ENCODE measurements around the gene KLHL22. TPM values are rescaled to one million over a fixed set of nuclear protein-coding genes. Genes with fewer than 3 reads are reported as not detected.

The KLHL22 gene
- total and polyA plus RNA-seq, 2 of the 13 experiments (the other 11 are each of a cell fraction or from before 2014, with no cell fraction given), result 10.9 to 14.8 TPM

DNA sequence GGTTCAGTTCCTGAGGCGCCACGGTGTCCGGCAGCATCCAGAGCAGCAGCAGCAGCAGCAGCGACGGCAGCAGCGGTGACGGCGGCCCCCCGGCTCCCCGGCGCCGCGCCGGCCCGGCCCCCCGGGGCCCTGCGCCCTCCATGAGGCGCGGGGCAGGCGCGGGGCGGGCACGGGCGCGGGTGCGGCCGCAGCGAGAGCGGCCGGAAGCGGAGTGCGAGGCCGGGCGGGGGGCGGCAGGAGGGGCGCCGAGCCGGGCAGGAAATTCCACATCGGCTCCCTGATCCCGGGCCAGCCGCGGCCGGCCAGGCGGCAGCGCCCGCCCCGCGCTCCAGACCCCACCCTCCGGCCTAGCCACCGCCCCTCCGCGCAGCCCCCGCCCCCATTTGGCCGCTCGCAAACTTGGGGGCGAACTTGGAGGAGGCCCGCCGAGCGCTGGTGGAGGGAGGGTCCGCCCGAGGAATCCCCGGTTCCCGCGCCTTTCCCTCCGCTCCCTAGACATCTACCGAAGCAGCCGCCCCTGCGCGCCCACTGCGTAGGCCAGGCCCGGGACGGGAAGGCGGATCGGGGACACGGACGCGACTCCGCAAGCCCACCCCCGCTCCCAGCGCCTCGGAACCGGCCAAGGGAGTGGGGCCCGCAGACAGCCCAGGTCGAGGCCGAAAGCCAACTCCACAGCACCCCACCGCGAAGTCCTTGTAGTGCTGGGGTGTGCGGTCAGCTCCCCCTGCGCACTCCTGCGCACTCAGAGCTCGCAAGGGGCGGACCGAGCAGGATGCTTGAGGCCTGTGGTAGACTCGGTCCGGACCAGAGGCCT lies 57.8 kb downstream of the KLHL22 start, which contains the start of gene SCARF2 (continued):
- TF ChIP-seq, protein P1, sequence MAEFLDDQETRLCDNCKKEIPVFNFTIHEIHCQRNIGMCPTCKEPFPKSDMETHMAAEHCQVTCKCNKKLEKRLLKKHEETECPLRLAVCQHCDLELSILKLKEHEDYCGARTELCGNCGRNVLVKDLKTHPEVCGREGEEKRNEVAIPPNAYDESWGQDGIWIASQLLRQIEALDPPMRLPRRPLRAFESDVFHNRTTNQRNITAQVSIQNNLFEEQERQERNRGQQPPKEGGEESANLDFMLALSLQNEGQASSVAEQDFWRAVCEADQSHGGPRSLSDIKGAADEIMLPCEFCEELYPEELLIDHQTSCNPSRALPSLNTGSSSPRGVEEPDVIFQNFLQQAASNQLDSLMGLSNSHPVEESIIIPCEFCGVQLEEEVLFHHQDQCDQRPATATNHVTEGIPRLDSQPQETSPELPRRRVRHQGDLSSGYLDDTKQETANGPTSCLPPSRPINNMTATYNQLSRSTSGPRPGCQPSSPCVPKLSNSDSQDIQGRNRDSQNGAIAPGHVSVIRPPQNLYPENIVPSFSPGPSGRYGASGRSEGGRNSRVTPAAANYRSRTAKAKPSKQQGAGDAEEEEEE (CRISPR knock-in tag; IDR thresholded peaks at IDR 0.05; ENCODE audit: borderline replicate concordance), result no peak
- no peak for TF ChIP-seq MIER2 (CRISPR knock-in tag; IDR thresholded peaks at IDR 0.05)
- 0 out of 2 replicates have a peak, but pooled peaks have one; percentile 50 for TF ChIP-seq EEA1 (CRISPR knock-in tag; IDR thresholded peaks at IDR 0.05; ENCODE audit: borderline replicate concordance)
- no peak for TF ChIP-seq MYNN (CRISPR knock-in tag; IDR thresholded peaks at IDR 0.05; ENCODE audit: low read depth)
- no peak for TF ChIP-seq MIXL1 (CRISPR knock-in tag; IDR thresholded peaks at IDR 0.05)
- TF ChIP-seq KDM2A (CRISPR knock-in tag; IDR thresholded peaks at IDR 0.05; ENCODE audit: borderline replicate concordance, low read depth), result no peak; the same call in 1 of the 2 replicates
- no peak for TF ChIP-seq THAP11 (CRISPR knock-in tag; IDR thresholded peaks at IDR 0.05)
- no peak for TF ChIP-seq TFE3 (CRISPR knock-in tag; IDR thresholded peaks at IDR 0.05)
- TF ChIP-seq MLLT10 (CRISPR knock-in tag; IDR thresholded peaks at IDR 0.05), result no peak
- no peak for TF ChIP-seq FOXM1 (CRISPR knock-in tag; IDR thresholded peaks at IDR 0.05)
- no peak for TF ChIP-seq THAP7 (CRISPR knock-in tag; IDR thresholded peaks at IDR 0.05)
- no peak for TF ChIP-seq CHD4 (IDR thresholded peaks at IDR 0.05; ENCODE audit: borderline replicate concordance, low read length)
- no peak for TF ChIP-seq MTA1 (CRISPR knock-in tag; IDR thresholded peaks at IDR 0.05; ENCODE audit: borderline replicate concordance)
- TF ChIP-seq ZBTB2 (CRISPR knock-in tag; IDR thresholded peaks at IDR 0.05; ENCODE audit: low read depth), result no peak
- TF ChIP-seq ZNF280B (CRISPR knock-in tag; IDR thresholded peaks at IDR 0.05; ENCODE audit: borderline replicate concordance), result peak; percentile 33; the same call in 1 of the 2 replicates
- TF ChIP-seq GMEB2 (CRISPR knock-in tag; IDR thresholded peaks at IDR 0.05; ENCODE audit: low read depth), result no peak
- peak; percentile 62 for TF ChIP-seq GABPA (IDR thresholded peaks at IDR 0.05; ENCODE audit: low read depth, low read length)
- TF ChIP-seq GABPA (CRISPR knock-in tag; IDR thresholded peaks at IDR 0.05; ENCODE audit: low read depth), result no peak
- TF ChIP-seq U2AF2 (IDR thresholded peaks at IDR 0.05; ENCODE audit: low read depth, low read length), result no peak
- TF ChIP-seq POGZ (CRISPR knock-in tag; IDR thresholded peaks at IDR 0.05), result no peak
- TF ChIP-seq ELF1 (CRISPR knock-in tag; IDR thresholded peaks at IDR 0.05), result no peak
- TF ChIP-seq SP5 (CRISPR knock-in tag; IDR thresholded peaks at IDR 0.05; ENCODE audit: borderline replicate concordance, low read depth), result no peak

Data from HepG2 (cell line).